ENCODE measurements around the gene BACH2.

- TF ChIP-seq RXRA (IDR thresholded peaks at IDR 0.05; ENCODE audit: borderline replicate concordance, low read depth), result no peak
- TF ChIP-seq REST (IDR thresholded peaks at IDR 0.05; ENCODE audit: low read depth, low read length), result no peak
Observed at GRCh38 chr6:90218959-90219208, 77.8 kb downstream of the BACH2 start.

All from SK-N-SH (cell line).